ENCODE data around the gene PSMD14. TPM values are rescaled to one million over a fixed set of nuclear protein-coding genes. Genes with fewer than 3 reads are reported as not detected.

PSMD14 gene
- total RNA-seq, 4 donors from 2014 or later, result 19.9 to 41.7 (median 34.1) TPM

GRCh38 chr2:161415987-161416707, 107.9 kb downstream of the PSMD14 start, which contains the start of gene TBR1:
TBR1 (plus strand) TSS chr2:161416297; CDS start chr2:161416411, 114 bp downstream.
- TF ChIP-seq, protein P1, sequence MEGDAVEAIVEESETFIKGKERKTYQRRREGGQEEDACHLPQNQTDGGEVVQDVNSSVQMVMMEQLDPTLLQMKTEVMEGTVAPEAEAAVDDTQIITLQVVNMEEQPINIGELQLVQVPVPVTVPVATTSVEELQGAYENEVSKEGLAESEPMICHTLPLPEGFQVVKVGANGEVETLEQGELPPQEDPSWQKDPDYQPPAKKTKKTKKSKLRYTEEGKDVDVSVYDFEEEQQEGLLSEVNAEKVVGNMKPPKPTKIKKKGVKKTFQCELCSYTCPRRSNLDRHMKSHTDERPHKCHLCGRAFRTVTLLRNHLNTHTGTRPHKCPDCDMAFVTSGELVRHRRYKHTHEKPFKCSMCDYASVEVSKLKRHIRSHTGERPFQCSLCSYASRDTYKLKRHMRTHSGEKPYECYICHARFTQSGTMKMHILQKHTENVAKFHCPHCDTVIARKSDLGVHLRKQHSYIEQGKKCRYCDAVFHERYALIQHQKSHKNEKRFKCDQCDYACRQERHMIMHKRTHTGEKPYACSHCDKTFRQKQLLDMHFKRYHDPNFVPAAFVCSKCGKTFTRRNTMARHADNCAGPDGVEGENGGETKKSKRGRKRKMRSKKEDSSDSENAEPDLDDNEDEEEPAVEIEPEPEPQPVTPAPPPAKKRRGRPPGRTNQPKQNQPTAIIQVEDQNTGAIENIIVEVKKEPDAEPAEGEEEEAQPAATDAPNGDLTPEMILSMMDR (IDR thresholded peaks at IDR 0.05), result no peak
- no peak for TF ChIP-seq POLR2A (IDR thresholded peaks at IDR 0.05)
- WGBS, 2 donors, result 5 to 9% methylated on average over 16 of the region's 16 CpGs
- DNase-seq (ENCODE audit: low spot score in 2 of 2), result no peak
- intact Hi-C loops (cut with DNase I; ENCODE audit: low total_unique reads), result no loop called here
- no peak within 1 kb of the TSS for H3K4me3 ChIP-seq (ENCODE audit: low read depth, poor library complexity, severe bottlenecking)

GRCh38 chr2:161416708-161417437, 108.6 kb downstream of the PSMD14 start:
- no peak for DNase-seq (ENCODE audit: low spot score in 2 of 2)
- intact Hi-C loops (cut with DNase I; ENCODE audit: low total_unique reads), result no loop called here
- TF ChIP-seq POLR2A (IDR thresholded peaks at IDR 0.05), result no peak
- TF ChIP-seq, protein P1 (IDR thresholded peaks at IDR 0.05), result no peak
- 7 to 8% methylated on average over 32 to 39 of the region's 41 CpGs for WGBS, 2 donors
- H3K4me3 ChIP-seq (ENCODE audit: low read depth, poor library complexity, severe bottlenecking), result no peak overlapping the region

DNA sequence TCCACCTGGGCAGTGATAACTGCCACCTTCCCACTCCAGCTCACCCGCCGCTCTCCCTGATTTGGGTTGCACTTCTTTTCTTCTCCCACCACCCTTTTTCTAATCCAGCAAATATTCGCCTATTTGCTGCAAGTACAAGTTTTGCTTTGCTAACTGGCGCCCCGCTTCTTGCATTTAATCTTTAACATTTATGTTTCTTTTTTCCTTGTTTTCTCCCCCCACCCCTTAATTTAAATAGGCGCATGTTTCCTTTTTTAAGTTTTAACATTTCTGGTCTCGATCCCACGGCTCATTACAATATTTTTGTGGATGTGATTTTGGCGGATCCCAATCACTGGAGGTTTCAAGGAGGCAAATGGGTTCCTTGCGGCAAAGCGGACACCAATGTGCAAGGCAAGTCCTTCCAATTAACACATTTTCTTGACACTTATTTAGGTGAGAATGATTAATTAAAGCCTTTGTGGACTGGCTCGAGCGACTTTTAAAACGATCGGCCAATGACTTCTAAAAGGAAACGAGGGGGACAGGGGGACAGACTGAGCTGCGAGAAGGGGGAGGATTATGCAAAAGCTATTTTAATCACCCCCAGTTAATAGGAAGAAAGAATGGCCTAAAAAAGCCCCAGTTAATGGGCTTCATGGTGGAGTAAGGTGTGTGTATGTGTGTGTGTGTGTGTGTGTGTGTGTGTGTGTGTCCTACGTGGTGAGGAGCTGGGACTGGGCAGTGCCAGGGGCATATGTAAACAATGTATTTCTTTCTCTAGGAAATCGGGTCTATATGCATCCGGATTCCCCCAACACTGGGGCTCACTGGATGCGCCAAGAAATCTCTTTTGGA, 109.4 kb downstream of the PSMD14 start:
- TF ChIP-seq, protein P1 (IDR thresholded peaks at IDR 0.05), result no peak
- no peak for TF ChIP-seq POLR2A (IDR thresholded peaks at IDR 0.05)
- no peak for DNase-seq (ENCODE audit: low spot score in 2 of 2)
- intact Hi-C loops (cut with DNase I; ENCODE audit: low total_unique reads), result no loop called here
- no peak overlapping the region for H3K4me3 ChIP-seq (ENCODE audit: low read depth, poor library complexity, severe bottlenecking)
- WGBS, 2 donors, result 14 to 21% methylated on average over 21 of the region's 21 CpGs

DNA sequence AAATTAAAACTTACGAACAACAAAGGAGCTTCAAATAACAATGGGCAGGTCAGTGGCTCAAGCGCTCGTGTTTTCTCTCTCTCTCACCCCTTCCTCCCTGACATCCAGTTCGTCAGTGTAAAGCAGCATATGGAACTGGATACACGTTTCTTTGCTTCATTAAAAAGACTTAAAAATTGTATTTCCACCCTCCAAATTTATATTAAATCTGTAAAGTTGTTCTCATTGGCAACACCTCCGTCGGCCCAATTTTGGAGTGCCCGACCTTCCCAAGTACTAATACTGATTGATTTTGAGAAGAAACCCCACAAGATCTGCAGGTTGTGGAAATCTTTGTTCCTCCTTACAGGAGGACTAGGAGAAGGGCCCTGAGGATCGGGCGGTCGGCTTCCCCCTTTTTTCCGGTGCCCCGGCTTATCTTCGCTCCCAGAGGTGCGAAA, 110.1 kb downstream of the PSMD14 start:
- no peak overlapping the region for H3K4me3 ChIP-seq (ENCODE audit: low read depth, poor library complexity, severe bottlenecking)
- TF ChIP-seq, protein P1 (IDR thresholded peaks at IDR 0.05), result no peak
- no peak for TF ChIP-seq POLR2A (IDR thresholded peaks at IDR 0.05)
- intact Hi-C loops (cut with DNase I; ENCODE audit: low total_unique reads), result no loop called here
- DNase-seq (ENCODE audit: low spot score in 2 of 2), result no peak
- 6 to 8% methylated on average over 15 of the region's 15 CpGs for WGBS, 2 donors

GRCh38 chr2:161418715-161419637, 110.8 kb downstream of the PSMD14 start:
- TF ChIP-seq POLR2A (IDR thresholded peaks at IDR 0.05), result no peak
- no peak overlapping the region for H3K4me3 ChIP-seq (ENCODE audit: low read depth, poor library complexity, severe bottlenecking)
- intact Hi-C loops (cut with DNase I; ENCODE audit: low total_unique reads), result no loop called here
- WGBS, 2 donors, result 7 to 8% methylated on average over 30 to 49 of the region's 49 CpGs
- DNase-seq (ENCODE audit: low spot score in 2 of 2), result no peak
